H1 (cell line): ENCODE data around the gene KRT37. TPM values are rescaled to one million over a fixed set of nuclear protein-coding genes. Genes with fewer than 3 reads are reported as not detected.

Experiments used
- CTCF ChIA-PET: fragments of 300-600 bp; sonication (Branson Sonifier 250); formaldehyde crosslinking; loops from one replicate; lab custom pipeline; 2021; ENCODE audit not compliant: partially characterized antibody; lab: Charles Lee
- POLR2A ChIA-PET: fragments of 300-600 bp; sonication (Branson Sonifier 250); formaldehyde crosslinking; loops from one replicate; lab custom pipeline; 2021; ENCODE audit warnings: inconsistent platforms; ENCODE audit not compliant: partially characterized antibody; lab: Charles Lee
- DNase-seq, 2 experiments: peaks; one replicate each; pipeline versions ENCODE4 v3.0.0 to v3.0.0-alpha.2; 2010 to 2022; ENCODE audit warnings: low spot score in 2 of 2, low read depth in 1 of 2, mixed read lengths in 1 of 2
- FAIRE-seq: peaks from 2 replicates; lab custom pipeline; 2011; peaks lifted over from hg19 to GRCh38; lab: Jason Lieb, UNC
- H2AFZ ChIP-seq: 2 replicates; pipeline ENCODE4 v1.8.1; 2012; ENCODE audit warnings: low read length, inconsistent platforms
- H2AK5ac ChIP-seq: 2 replicates; pipeline ENCODE4 v1.6.1; 2013; ENCODE audit warnings: low read depth, low read length
- H2BK120ac ChIP-seq: replicated peaks from 2 replicates; pipeline ENCODE3; 2013; ENCODE audit warnings: low read depth, low read length, inconsistent platforms
- H2BK12ac ChIP-seq: 2 replicates; pipeline ENCODE4 v1.6.1; 2013; ENCODE audit warnings: low read depth, low read length
- H2BK15ac ChIP-seq: 2 replicates; pipeline ENCODE4 v1.6.1; 2013; ENCODE audit warnings: low read length
- H2BK20ac ChIP-seq: 2 replicates; pipeline ENCODE4 v1.6.1; 2013; ENCODE audit warnings: low read length
- H2BK5ac ChIP-seq: 2 replicates; pipeline ENCODE4 v1.6.1; 2013; ENCODE audit warnings: low read depth, low read length
- H3K14ac ChIP-seq: 2 replicates; pipeline ENCODE4 v1.6.1; 2013; ENCODE audit warnings: inconsistent platforms; ENCODE audit not compliant: insufficient read length
- H3K18ac ChIP-seq: 2 replicates; pipeline ENCODE4 v1.6.1; 2013; ENCODE audit warnings: low read length; ENCODE audit errors: extremely low read depth
- H3K23ac ChIP-seq: 2 replicates; pipeline ENCODE4 v1.6.1; 2013; ENCODE audit warnings: inconsistent platforms; ENCODE audit not compliant: insufficient read length
- H3K23me2 ChIP-seq: 2 replicates; pipeline ENCODE4 v1.6.1; 2013; ENCODE audit warnings: low read depth, low read length
- H3K27ac ChIP-seq: 2 replicates; pipeline ENCODE4 v1.6.1; 2011; ENCODE audit warnings: low read depth, low read length, inconsistent platforms
- H3K27me3 ChIP-seq, 4 experiments: replicated peaks in 1 of 4; 1 replicate in 1 of 4; 2 replicates in 3 of 4; pipeline versions ENCODE4 v1.6.1 to v1.8.1; 2011 to 2013; ENCODE audit warnings: low read length in 3 of 4, mild to moderate bottlenecking in 3 of 4, inconsistent platforms in 2 of 4, mixed read lengths in 2 of 4, moderate library complexity in 1 of 4; ENCODE audit not compliant: control insufficient read depth in 3 of 4, insufficient read depth in 3 of 4; ENCODE audit errors: extremely low read depth in 1 of 4
- H3K36me3 ChIP-seq, 4 experiments: 2 replicates each; pipeline versions ENCODE4 v1.6.1 to v1.8.1; 2011 to 2013; ENCODE audit warnings: mild to moderate bottlenecking in 4 of 4, low read length in 3 of 4, moderate library complexity in 2 of 4, control low read depth in 1 of 4, inconsistent platforms in 1 of 4; ENCODE audit not compliant: insufficient read depth in 4 of 4, control insufficient read depth in 2 of 4
- H3K4ac ChIP-seq: replicated peaks from 2 replicates; pipeline ENCODE3; 2013; ENCODE audit warnings: low read length, low read depth, mixed read lengths, inconsistent platforms; ENCODE audit not compliant: insufficient read length
- H3K4me1 ChIP-seq, 4 experiments: replicated peaks in 1 of 4; 1 replicate in 1 of 4; 2 replicates in 3 of 4; pipeline versions ENCODE4 v1.6.1 to v1.8.1; 2011 to 2013; ENCODE audit warnings: low read length in 3 of 4, inconsistent platforms in 2 of 4, mixed read lengths in 1 of 4; ENCODE audit not compliant: insufficient read depth in 4 of 4, control insufficient read depth in 3 of 4
- H3K4me2 ChIP-seq, 2 experiments: 2 replicates each; pipeline versions ENCODE4 v1.6.1 to v1.8.1; 2011 to 2013; ENCODE audit warnings: low read depth in 2 of 2, low read length in 2 of 2, control low read depth in 1 of 2, inconsistent platforms in 1 of 2, mild to moderate bottlenecking in 1 of 2; ENCODE audit not compliant: insufficient read depth in 1 of 2
- H3K4me3 ChIP-seq, 4 experiments: fragments of 200-600, 300-600 bp in 1 of 4; sonication (generic), shearing (Covaris generic), sonication (Bioruptor Twin) in 1 of 4; 2 replicates each; pipeline versions ENCODE4 v1.5.1 to v1.8.1; 2011 to 2016; ENCODE audit warnings: low read length in 4 of 4, low read depth in 3 of 4, control low read depth in 2 of 4, inconsistent platforms in 2 of 4, mild to moderate bottlenecking in 2 of 4, mixed read lengths in 1 of 4, moderate library complexity in 1 of 4; ENCODE audit not compliant: insufficient read depth in 2 of 4; ENCODE audit errors: extremely low read depth in 1 of 4
- H3K56ac ChIP-seq: replicated peaks from 2 replicates; pipeline ENCODE3; 2013; ENCODE audit warnings: low read depth, mild to moderate bottlenecking, mixed read lengths, low read length, inconsistent platforms; ENCODE audit not compliant: insufficient read length
- H3K79me1 ChIP-seq: 2 replicates; pipeline ENCODE4 v1.6.1; 2013; ENCODE audit warnings: low read depth, low read length, control low read depth
- H3K79me2 ChIP-seq, 2 experiments: 2 replicates each; pipeline versions ENCODE4 v1.6.1 to v1.8.1; 2012 to 2013; ENCODE audit warnings: low read length in 2 of 2, mild to moderate bottlenecking in 2 of 2, inconsistent platforms in 1 of 2; ENCODE audit not compliant: insufficient read depth in 2 of 2, control insufficient read depth in 1 of 2
- H3K9ac ChIP-seq, 4 experiments: replicated peaks in 1 of 4; 1 replicate in 1 of 4; 2 replicates in 3 of 4; pipeline versions ENCODE4 v1.6.1 to v1.8.1; 2011 to 2013; ENCODE audit warnings: low read depth in 3 of 4, low read length in 3 of 4, control low read depth in 2 of 4, mild to moderate bottlenecking in 2 of 4, moderate library complexity in 2 of 4, inconsistent platforms in 1 of 4; ENCODE audit errors: extremely low read depth in 1 of 4
- H3K9me3 ChIP-seq, 2 experiments: 2 replicates each; pipeline versions ENCODE4 v1.6.1 to v1.8.1; 2012 to 2013; ENCODE audit warnings: mild to moderate bottlenecking in 2 of 2, moderate library complexity in 2 of 2, control low read depth in 1 of 2, inconsistent platforms in 1 of 2, low read depth in 1 of 2, low read length in 1 of 2, mixed read lengths in 1 of 2; ENCODE audit not compliant: insufficient read depth in 2 of 2
- H4K20me1 ChIP-seq, 2 experiments: replicated peaks in 1 of 2; 2 replicates each; pipeline versions ENCODE3 to v1.8.1; 2011 to 2013; ENCODE audit warnings: inconsistent platforms in 2 of 2, low read length in 2 of 2, mild to moderate bottlenecking in 1 of 2; ENCODE audit not compliant: insufficient read depth in 2 of 2, control insufficient read depth in 1 of 2
- H4K5ac ChIP-seq: 2 replicates; pipeline ENCODE4 v1.6.1; 2013; ENCODE audit warnings: low read length, low read depth, mixed read lengths, inconsistent platforms; ENCODE audit not compliant: insufficient read length
- H4K8ac ChIP-seq: 2 replicates; pipeline ENCODE4 v1.8.0; 2013; ENCODE audit warnings: mild to moderate bottlenecking, moderate library complexity, low read length, inconsistent platforms; ENCODE audit not compliant: insufficient read depth; ENCODE audit errors: extremely low read depth
- H4K91ac ChIP-seq: replicated peaks from 2 replicates; pipeline ENCODE3; 2013; ENCODE audit warnings: low read length, mixed read lengths, inconsistent platforms; ENCODE audit not compliant: insufficient read length
- BACH1 ChIP-seq: IDR thresholded peaks from 2 replicates; pipeline ENCODE4 v1.6.1; 2012; ENCODE audit warnings: low read length, improper control_type of control experiment
- E2F6 ChIP-seq: IDR thresholded peaks from 2 replicates; pipeline ENCODE4 v1.6.1; 2012; ENCODE audit warnings: inconsistent platforms
- NRF1 ChIP-seq: IDR thresholded peaks from 2 replicates; pipeline ENCODE4 v1.6.1; 2011; ENCODE audit warnings: mild to moderate bottlenecking, low read depth, low read length, improper control_type of control experiment
- WGBS, 2 experiments: shearing (Covaris generic) in 1 of 2; methylation state at CpG; one replicate each; pipeline versions ENCODE4 v1.1.6 to v1.1.7; 2013 to 2015; ENCODE audit warnings: low lambda C conversion rate in 2 of 2, mixed read lengths in 2 of 2, inconsistent platforms in 1 of 2, low coverage in 1 of 2, missing lambda C conversion rate in 1 of 2; ENCODE audit not compliant: insufficient replicate concordance in 2 of 2, insufficient coverage in 1 of 2, insufficient read length in 1 of 2; ENCODE audit errors: extremely low coverage in 1 of 2, missing lambda C conversion rate in 1 of 2; 5-methylcytosine and 5-hydroxymethylcytosine counted together
- polyA plus RNA-seq, 7 experiments: library from polyadenylated mRNA; depleted of rRNA in 3 of 7; stranded (reverse) in 5 of 7; unstranded in 2 of 7; fragments of >200 nt in 5 of 7; fragments of 200-250 nt in 2 of 7; gene quantifications; 1 replicate in 5 of 7; 2 replicates in 1 of 7; 4 replicates in 1 of 7; pipeline versions ENCODE4 v1.2.1 to v1.2.3, GENCODE V29; 2011 to 2013; ENCODE audit warnings: missing spikeins in 2 of 7, mixed read lengths in 2 of 7
- total RNA-seq: library from RNA; stranded (reverse); fragmentation: NEBNext Ultra II Directional; extraction: Animal tissue kit (Norgen Biotek cat#: 25700); gene quantifications from 2 replicates; pipeline ENCODE4 v1.2.1, GENCODE V29; 2021

Gene KRT37
- total and polyA plus RNA-seq, 2 of the 8 experiments (the other 6 are each of a cell fraction or from before 2014, with no cell fraction given), result not detected

- Histone ChIP-seq H3K18ac (no peak overlapping the region), H2BK12ac (no peak overlapping the region), H3K4me1 (no peaks in the 10 kb centered on the region), H3K14ac (no peak overlapping the region), H3K4ac (no peak overlapping the region), H3K23ac (no peak overlapping the region), H3K4me2 (no peak overlapping the region), H3K9ac (no peak overlapping the region), H3K56ac (no peak overlapping the region), H4K5ac (no peak overlapping the region), H2BK15ac (no peak overlapping the region), H2BK20ac (no peak overlapping the region), H4K91ac (no peak overlapping the region), H3K27me3 (no peaks in the 10 kb centered on the region), H3K27ac (no peak overlapping the region), H4K8ac (no peak overlapping the region), H3K36me3 (no peaks in the 10 kb centered on the region), H3K79me2 (no peaks in the 10 kb centered on the region), H2BK5ac (no peak overlapping the region), H3K9me3 (no peaks in the 10 kb centered on the region), H3K4me3 (no peak overlapping the region), H4K20me1 (no peaks in the 10 kb centered on the region), H3K23me2 (no peaks in the 10 kb centered on the region), H3K79me1 (no peaks in the 10 kb centered on the region), H2AFZ (no peak overlapping the region), H2BK120ac (no peak overlapping the region), H2AK5ac (no peak overlapping the region)
- DNase-seq, result no peak
- ChIA-PET CTCF (interaction anchor here (1.2 to 3.6 kb wide), 8 partner anchors 10 to 596 kb away, joined by 3 to 15 read pairs (median 5); no protein-coding TSS in a partner anchor), POLR2A (no interaction called here)
- FAIRE-seq, result no peak
- WGBS, 2 experiments, result 84% methylated on average over 4 of the region's 4 CpGs; no CpG with 5 or more reads in 1 of the 2 experiments
- no peak for TF ChIP-seq BACH1
- no peak for TF ChIP-seq E2F6
- TF ChIP-seq NRF1, result no peak
These were observed 33.3 kb upstream of the KRT37 start for GRCh38 chr17:41457676-41458075.
